T-cell (primary cell): Measurements from ENCODE around the gene COMMD4. TPM values are rescaled to one million over a fixed set of nuclear protein-coding genes. Genes with fewer than 3 reads are reported as not detected.

ENCODE experiments used
- ATAC-seq, 4 experiments: fragments of 200-7000 bp in 3 of 4; fragments of 150-1000 bp in 1 of 4; cut with Tn5 transposase; replicated peaks in 1 of 4; 1 replicate in 3 of 4; 2 replicates in 1 of 4; pipeline ENCODE4 v1.10.0; 2021; ENCODE audit warnings: moderate library complexity in 3 of 4, mild to moderate bottlenecking in 2 of 4, moderate number of reproducible peaks in 1 of 4
- CTCF ChIA-PET, 2 donors: fragments of 300-600 bp; sonication (Branson Sonifier 250); formaldehyde crosslinking; loops; one replicate each; lab custom pipeline; 2022; ENCODE audit warnings: antibody characterized with exemption in 2 of 2; lab: Charles Lee
- POLR2A ChIA-PET, 2 donors: fragments of 300-600 bp; sonication (Branson Sonifier 250); formaldehyde crosslinking; loops; one replicate each; lab custom pipeline; 2022; ENCODE audit warnings: antibody characterized with exemption in 2 of 2; lab: Charles Lee
- DNase-seq, 35 experiments: peaks; one replicate each; pipeline versions ENCODE4 v3.0.0 to v3.0.0-alpha.2; 2013 to 2023
- H3K27ac ChIP-seq: one replicate; pipeline ENCODE4 v1.5.1; 2013; ENCODE audit warnings: low read length
- H3K27me3 ChIP-seq, 2 experiments: replicated peaks in 1 of 2; 1 replicate in 1 of 2; 2 replicates in 1 of 2; pipeline versions ENCODE4 v1.6.1 to v1.7.0; 2013; ENCODE audit warnings: low read length in 1 of 2, mixed read lengths in 1 of 2; ENCODE audit not compliant: control insufficient read depth in 2 of 2, insufficient read depth in 2 of 2; ENCODE audit errors: extremely low read depth in 1 of 2
- H3K36me3 ChIP-seq, 2 donors: 1 replicate in 1 of 2; 2 replicates in 1 of 2; pipeline versions ENCODE4 v1.6.1 to v1.7.0; 2013; ENCODE audit warnings: low read length in 1 of 2; ENCODE audit not compliant: control insufficient read depth in 2 of 2, insufficient read depth in 1 of 2; ENCODE audit errors: extremely low read depth in 1 of 2
- H3K4me1 ChIP-seq, 2 experiments: 1 replicate in 1 of 2; 2 replicates in 1 of 2; pipeline versions ENCODE4 v1.6.1 to v1.7.0; 2013; ENCODE audit warnings: low read length in 2 of 2, mixed read lengths in 1 of 2; ENCODE audit not compliant: insufficient read depth in 2 of 2, control insufficient read depth in 1 of 2; ENCODE audit errors: extremely low read depth in 1 of 2
- H3K4me3 ChIP-seq, 2 donors: 1 replicate in 1 of 2; 2 replicates in 1 of 2; pipeline versions ENCODE4 v1.5.1 to v1.7.0; 2013; ENCODE audit warnings: mild to moderate bottlenecking in 2 of 2, low read length in 1 of 2, moderate library complexity in 1 of 2; ENCODE audit not compliant: control insufficient read depth in 1 of 2; ENCODE audit errors: extremely low read depth in 1 of 2
- H3K9me3 ChIP-seq: 2 replicates; pipeline ENCODE4 v1.7.0; 2013
- H3K27ac Mint-ChIP-seq, 2 donors: one replicate each; pipeline ENCODE4 v1.8.0; 2020 to 2021; ENCODE audit warnings: mild to moderate bottlenecking in 2 of 2, mixed read lengths in 2 of 2
- H3K27me3 Mint-ChIP-seq, 2 donors: one replicate each; pipeline ENCODE4 v1.8.0; 2021 to 2022; ENCODE audit warnings: mixed read lengths in 2 of 2
- H3K36me3 Mint-ChIP-seq: one replicate; pipeline ENCODE4 v1.8.0; 2021; ENCODE audit warnings: mixed read lengths
- H3K4me1 Mint-ChIP-seq, 3 donors: one replicate each; pipeline ENCODE4 v1.8.0; 2020 to 2022; ENCODE audit warnings: mixed read lengths in 3 of 3, mild to moderate bottlenecking in 1 of 3
- H3K4me3 Mint-ChIP-seq, 3 donors: one replicate each; pipeline ENCODE4 v1.8.0; 2020 to 2022; ENCODE audit warnings: mild to moderate bottlenecking in 3 of 3, mixed read lengths in 3 of 3, moderate library complexity in 3 of 3
- H3K9me3 Mint-ChIP-seq, 3 donors: one replicate each; pipeline ENCODE4 v1.8.0; 2020 to 2022; ENCODE audit warnings: mixed read lengths in 3 of 3
- WGBS: methylation state at CpG from one replicate; pipeline ENCODE4 v1.1.5; 2013; ENCODE audit warnings: missing lambda C conversion rate; ENCODE audit not compliant: insufficient coverage; 5-methylcytosine and 5-hydroxymethylcytosine counted together
- total RNA-seq, 35 experiments: library from RNA in 6 of 35; stranded (reverse) in 6 of 35; fragments of 120-200 nt in 1 of 35; gene quantifications; one replicate each; pipeline versions ENCODE4 v1.2.1 to v1.2.4 and lab custom pipeline; 2013 to 2026

The COMMD4 gene
- total RNA-seq, 5 donors from 2014 or later (not counting 1 experiment from before 2014, with no cell fraction given), result 25.0 to 38.7 (median 34.2) TPM

- H3K27me3 ChIP-seq, result no peaks in the 10 kb centered on the region
- ATAC-seq, result no peak
- ChIA-PET CTCF (no interaction called here), POLR2A (no interaction called here)
- H3K27me3 Mint-ChIP-seq, result no peaks in the 10 kb centered on the region
- H3K36me3 ChIP-seq, result peaks cover 26 to 53% of the 10 kb centered on the region in 2 donors
- H3K36me3 Mint-ChIP-seq, result peaks cover 13% of the 10 kb centered on the region
- WGBS, result 98% methylated on average over 9 of the region's 17 CpGs
- no peak overlapping the region for H3K4me3 Mint-ChIP-seq
- no peak overlapping the region for H3K27ac Mint-ChIP-seq
- H3K27ac ChIP-seq, result no peak overlapping the region
- H3K4me3 ChIP-seq, result no peak overlapping the region
- no peaks in the 10 kb centered on the region for H3K9me3 ChIP-seq
- H3K9me3 Mint-ChIP-seq, result no peaks in the 10 kb centered on the region
- DNase-seq, result no peak
- no peaks in the 10 kb centered on the region for H3K4me1 ChIP-seq
- H3K4me1 Mint-ChIP-seq, result peaks cover 0 to 2% (median 0%) of the 10 kb centered on the region in 3 donors
Observed at GRCh38 chr15:75357976-75358673, 22.3 kb downstream of the COMMD4 start.

- H3K27ac Mint-ChIP-seq, result no peak overlapping the region
- no peak overlapping the region for H3K27ac ChIP-seq
- H3K4me1 ChIP-seq, result no peaks in the 10 kb centered on the region
- H3K36me3 Mint-ChIP-seq, result peaks cover 16% of the 10 kb centered on the region
- H3K4me3 Mint-ChIP-seq, result no peak overlapping the region
- no peaks in the 10 kb centered on the region for H3K9me3 ChIP-seq
- H3K9me3 Mint-ChIP-seq, result no peaks in the 10 kb centered on the region
- no peak for DNase-seq
- ChIA-PET CTCF (no interaction called here), POLR2A (no interaction called here)
- no peaks in the 10 kb centered on the region for H3K27me3 ChIP-seq
- H3K36me3 ChIP-seq, result peaks cover 26 to 60% of the 10 kb centered on the region in 2 donors
- no peak for ATAC-seq
- H3K4me1 Mint-ChIP-seq, result peaks cover 0 to 2% (median 0%) of the 10 kb centered on the region in 3 donors
- 100% methylated on average over 7 of the region's 10 CpGs for WGBS
- no peak overlapping the region for H3K4me3 ChIP-seq
- no peaks in the 10 kb centered on the region for H3K27me3 Mint-ChIP-seq
Observed at GRCh38 chr15:75358771-75359536, 23.1 kb downstream of the COMMD4 start.

- Histone ChIP-seq H3K4me3 (no peak overlapping the region), H3K4me1 (no peaks in the 10 kb centered on the region), H3K9me3 (no peaks in the 10 kb centered on the region), H3K36me3 (peaks cover 21 to 67% of the 10 kb centered on the region in 2 donors), H3K27ac (no peak overlapping the region), H3K27me3 (no peaks in the 10 kb centered on the region)
- Mint-ChIP-seq H3K9me3 (no peaks in the 10 kb centered on the region), H3K27me3 (no peaks in the 10 kb centered on the region), H3K4me1 (peaks cover 0 to 2% (median 0%) of the 10 kb centered on the region in 3 donors), H3K4me3 (no peak overlapping the region), H3K27ac (no peak overlapping the region), H3K36me3 (peaks cover 21% of the 10 kb centered on the region)
- DNase-seq, result no peak
- POLR2A ChIA-PET, result no interaction called here
- no peak for ATAC-seq
- 92% methylated on average over 10 of the region's 15 CpGs for WGBS
- CTCF ChIA-PET, result no interaction called here
Observed at GRCh38 chr15:75359537-75360250, 23.8 kb downstream of the COMMD4 start.

- Histone ChIP-seq H3K27ac (no peak overlapping the region), H3K27me3 (no peaks in the 10 kb centered on the region), H3K36me3 (peaks cover 21 to 74% of the 10 kb centered on the region in 2 donors), H3K4me1 (no peaks in the 10 kb centered on the region), H3K4me3 (no peak overlapping the region), H3K9me3 (no peaks in the 10 kb centered on the region)
- peaks cover 24% of the 10 kb centered on the region for H3K36me3 Mint-ChIP-seq
- ChIA-PET CTCF (no interaction called here), POLR2A (no interaction called here)
- no peaks in the 10 kb centered on the region for H3K9me3 Mint-ChIP-seq
- no peak overlapping the region for H3K4me3 Mint-ChIP-seq
- no peaks in the 10 kb centered on the region for H3K27me3 Mint-ChIP-seq
- ATAC-seq, result no peak
- no peak for DNase-seq
- peaks cover 0 to 2% (median 0%) of the 10 kb centered on the region in 3 donors for H3K4me1 Mint-ChIP-seq
- peak overlapping the region in 1 of 2 donors; percentile 48 for H3K27ac Mint-ChIP-seq
- WGBS, result 100% methylated on average over 1 of the region's 1 CpG
Observed at GRCh38 chr15:75360391-75360790, 24.5 kb downstream of the COMMD4 start.

GRCh38 chr15:75360856-75361255 is 25.0 kb downstream of the COMMD4 start:
- WGBS, result 86% methylated on average over 6 of the region's 7 CpGs
- DNase-seq (no peak), ATAC-seq (no peak)
- H3K36me3 ChIP-seq, result peaks cover 21 to 77% of the 10 kb centered on the region in 2 donors
- H3K4me1 Mint-ChIP-seq, result peaks cover 0 to 2% (median 0%) of the 10 kb centered on the region in 3 donors
- no peaks in the 10 kb centered on the region for H3K9me3 ChIP-seq
- H3K9me3 Mint-ChIP-seq, result no peaks in the 10 kb centered on the region
- ChIA-PET CTCF (no interaction called here), POLR2A (no interaction called here)
- H3K4me3 ChIP-seq, result no peak overlapping the region
- H3K36me3 Mint-ChIP-seq, result peaks cover 24% of the 10 kb centered on the region
- H3K4me3 Mint-ChIP-seq, result no peak overlapping the region
- H3K27me3 Mint-ChIP-seq, result no peaks in the 10 kb centered on the region
- H3K27ac Mint-ChIP-seq, result no peak overlapping the region
- H3K27ac ChIP-seq, result no peak overlapping the region
- H3K4me1 ChIP-seq, result no peaks in the 10 kb centered on the region
- no peaks in the 10 kb centered on the region for H3K27me3 ChIP-seq

- Mint-ChIP-seq H3K27ac (no peak overlapping the region), H3K36me3 (peaks cover 21% of the 10 kb centered on the region), H3K4me3 (no peak overlapping the region), H3K9me3 (no peaks in the 10 kb centered on the region), H3K27me3 (no peaks in the 10 kb centered on the region), H3K4me1 (peaks cover 0 to 2% (median 0%) of the 10 kb centered on the region in 3 donors)
- POLR2A ChIA-PET, result no interaction called here
- CTCF ChIA-PET, result no interaction called here
- Histone ChIP-seq H3K4me3 (no peak overlapping the region), H3K27me3 (no peaks in the 10 kb centered on the region), H3K36me3 (peaks cover 17 to 80% of the 10 kb centered on the region in 2 donors), H3K4me1 (no peaks in the 10 kb centered on the region), H3K9me3 (no peaks in the 10 kb centered on the region), H3K27ac (no peak overlapping the region)
- ATAC-seq (no peak), DNase-seq (no peak)
- 94% methylated on average over 9 of the region's 10 CpGs for WGBS
Observed at GRCh38 chr15:75361361-75361988, 25.6 kb downstream of the COMMD4 start.
